AG09309 (cell line): ENCODE results near the gene NPFFR2.
"Not testable (repeated sequence)": the region's sequence is repeated elsewhere in the genome, so short reads cannot be mapped to it uniquely, and the experiment has no call there.

ENCODE experiments used
- DNase-seq: peaks from one replicate; pipeline ENCODE4 v3.0.0-alpha.2; 2010; ENCODE audit warnings: low read depth
- H3K4me3 ChIP-seq: 2 replicates; pipeline ENCODE4 v1.5.1; 2011; ENCODE audit warnings: mild to moderate bottlenecking, low read depth, low read length, moderate library complexity; ENCODE audit not compliant: control insufficient read depth
- TF ChIP-seq, protein P1 (sequence below): IDR thresholded peaks from 2 replicates; pipeline ENCODE4 v1.5.1; 2011; ENCODE audit warnings: mild to moderate bottlenecking, low read depth, low read length, inconsistent platforms; ENCODE audit not compliant: insufficient read depth, control insufficient read depth; ENCODE audit errors: missing control alignments

The NPFFR2 gene

DNA sequence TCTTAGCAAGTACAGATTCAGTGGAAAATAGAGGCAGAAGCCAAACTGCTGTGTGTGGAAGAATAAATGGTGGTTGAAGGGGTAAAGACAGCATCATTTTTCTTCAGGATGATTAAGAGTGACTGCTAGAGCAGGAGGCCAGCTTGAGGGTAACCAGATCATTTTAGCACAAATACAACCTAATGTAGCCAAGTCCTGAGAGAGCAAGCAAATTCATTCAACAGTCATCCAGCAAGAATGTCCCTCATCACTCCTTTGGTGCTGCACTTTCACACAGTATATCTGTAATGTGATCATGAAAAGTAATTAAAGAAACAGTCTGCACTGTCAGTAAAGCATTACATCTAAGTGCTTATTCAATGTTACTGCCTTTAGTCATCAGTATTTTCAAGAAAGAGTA lies 44.8 kb downstream of the NPFFR2 start:
- TF ChIP-seq, protein P1, sequence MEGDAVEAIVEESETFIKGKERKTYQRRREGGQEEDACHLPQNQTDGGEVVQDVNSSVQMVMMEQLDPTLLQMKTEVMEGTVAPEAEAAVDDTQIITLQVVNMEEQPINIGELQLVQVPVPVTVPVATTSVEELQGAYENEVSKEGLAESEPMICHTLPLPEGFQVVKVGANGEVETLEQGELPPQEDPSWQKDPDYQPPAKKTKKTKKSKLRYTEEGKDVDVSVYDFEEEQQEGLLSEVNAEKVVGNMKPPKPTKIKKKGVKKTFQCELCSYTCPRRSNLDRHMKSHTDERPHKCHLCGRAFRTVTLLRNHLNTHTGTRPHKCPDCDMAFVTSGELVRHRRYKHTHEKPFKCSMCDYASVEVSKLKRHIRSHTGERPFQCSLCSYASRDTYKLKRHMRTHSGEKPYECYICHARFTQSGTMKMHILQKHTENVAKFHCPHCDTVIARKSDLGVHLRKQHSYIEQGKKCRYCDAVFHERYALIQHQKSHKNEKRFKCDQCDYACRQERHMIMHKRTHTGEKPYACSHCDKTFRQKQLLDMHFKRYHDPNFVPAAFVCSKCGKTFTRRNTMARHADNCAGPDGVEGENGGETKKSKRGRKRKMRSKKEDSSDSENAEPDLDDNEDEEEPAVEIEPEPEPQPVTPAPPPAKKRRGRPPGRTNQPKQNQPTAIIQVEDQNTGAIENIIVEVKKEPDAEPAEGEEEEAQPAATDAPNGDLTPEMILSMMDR = no peak
- DNase-seq = no peak
- H3K4me3 ChIP-seq = no peak overlapping the region

DNA sequence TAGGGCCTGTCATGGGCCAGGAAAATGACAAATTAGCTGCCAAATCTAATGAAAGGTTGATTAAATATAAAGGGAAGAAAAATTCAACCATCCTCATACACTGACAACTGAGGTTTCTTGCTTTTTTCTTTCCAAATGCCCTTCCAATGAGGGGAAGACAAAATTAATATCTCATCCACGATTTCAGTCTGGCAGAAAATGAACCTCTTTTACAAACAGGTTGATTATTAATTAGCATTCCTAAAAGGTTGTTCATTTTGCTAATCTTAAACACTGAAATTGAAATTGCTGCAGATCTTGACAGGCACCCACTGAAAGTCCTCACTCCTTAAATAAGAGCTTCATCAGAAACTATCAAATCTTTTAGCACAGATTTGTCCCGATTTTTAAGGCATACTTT lies 45.5 kb downstream of the NPFFR2 start:
- TF ChIP-seq, protein P1 = no peak
- DNase-seq = no peak
- H3K4me3 ChIP-seq = no peak overlapping the region

- TF ChIP-seq, protein P1 = no peak
- no peak for DNase-seq
- H3K4me3 ChIP-seq = no peak overlapping the region
These were observed 52.8 kb downstream of the NPFFR2 start for GRCh38 chr4:72084587-72085011.

GRCh38 chr4:72090606-72091005 lies 58.8 kb downstream of the NPFFR2 start:
- H3K4me3 ChIP-seq, DNase-seq: not testable (repeated sequence)

DNA sequence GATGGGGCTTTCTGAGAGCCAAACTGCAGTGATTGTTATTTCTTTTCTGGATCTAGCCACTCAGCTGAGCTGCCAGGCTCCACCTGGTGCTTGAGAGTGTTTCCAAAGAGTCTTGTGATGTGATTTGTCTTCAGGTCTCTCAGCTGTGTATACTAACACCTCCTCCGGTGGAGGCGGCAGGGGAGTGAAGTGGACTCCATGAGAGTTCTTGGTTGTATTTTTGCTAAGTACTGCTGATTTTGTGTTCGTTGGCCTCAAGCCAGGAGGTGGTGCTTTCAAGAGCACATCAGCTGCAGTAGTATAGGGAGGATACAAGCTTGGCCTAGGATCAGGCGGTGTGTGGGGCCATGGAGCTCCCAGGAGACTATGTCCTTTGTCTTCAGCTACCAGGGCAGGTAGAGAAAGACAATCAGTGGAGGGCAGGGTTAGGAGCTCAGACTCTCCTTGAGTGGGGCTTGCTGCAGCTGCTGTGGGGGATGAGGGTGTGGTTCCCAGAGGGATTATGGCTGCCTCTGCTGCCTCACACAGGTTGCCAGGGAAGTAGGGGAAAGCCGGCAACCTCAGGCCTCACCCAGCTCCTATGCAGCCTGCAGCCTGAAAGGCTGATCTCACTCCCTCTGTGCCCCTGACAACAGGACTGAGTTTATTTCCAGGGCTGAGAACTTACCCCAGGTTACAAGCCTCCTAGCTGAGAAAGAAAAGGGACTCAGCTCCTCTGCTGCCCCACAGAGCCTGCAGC lies 62.4 kb downstream of the NPFFR2 start:
- TF ChIP-seq, protein P1 = no peak
- H3K4me3 ChIP-seq = no peak overlapping the region
- no peak for DNase-seq

- H3K4me3 ChIP-seq = no peak overlapping the region
- TF ChIP-seq, protein P1 = no peak
- no peak for DNase-seq
These were observed 75.7 kb downstream of the NPFFR2 start for GRCh38 chr4:72107456-72107855.

GRCh38 chr4:72109364-72109763 lies 77.6 kb downstream of the NPFFR2 start:
- DNase-seq = no peak
- H3K4me3 ChIP-seq = no peak overlapping the region
- TF ChIP-seq, protein P1 = no peak
